ENCODE results near the gene STAT1.

- TF ChIP-seq CTCF (IDR thresholded peaks at IDR 0.05) (no peak), POLR2A (IDR thresholded peaks at IDR 0.05) (no peak)
These were observed 12.3 kb downstream of the STAT1 start for GRCh38 chr2:191001624-191002023.
